HG02884 (cell line): ENCODE results near the gene CD300E.
"Not testable (repeated sequence)": the region's sequence is repeated elsewhere in the genome, so short reads cannot be mapped to it uniquely, and the experiment has no call there.

Experiments
- ATAC-seq: cut with Tn5 transposase; IDR thresholded peaks from one replicate; pipeline ENCODE4 v1.9.1; 2021; ENCODE audit warnings: mild to moderate bottlenecking, moderate library complexity; ENCODE audit not compliant: unreplicated experiment

Gene CD300E

GRCh38 chr17:74636541-74637085 is 13.1 kb upstream of the CD300E start:
- ATAC-seq = not testable (repeated sequence)

DNA sequence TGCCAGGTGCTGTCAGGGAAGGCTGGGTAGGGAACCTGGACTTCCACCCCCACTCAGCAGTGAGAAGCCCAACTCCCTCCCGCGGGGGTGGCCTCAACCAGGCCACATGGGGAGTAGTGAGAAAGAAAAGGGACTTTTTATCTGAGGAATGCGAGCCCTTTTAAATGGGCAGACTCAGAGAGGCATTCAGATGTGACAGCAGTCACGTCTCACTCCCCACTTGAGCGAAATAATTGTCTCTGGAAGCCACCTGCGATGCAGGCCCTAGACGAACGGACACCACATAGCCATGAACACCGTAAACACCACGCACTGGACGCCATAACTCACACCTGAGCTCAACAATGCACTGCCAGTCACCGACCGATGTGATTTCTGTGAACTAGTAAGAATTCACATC is 11.9 kb upstream of the CD300E start:
- no peak for ATAC-seq

DNA sequence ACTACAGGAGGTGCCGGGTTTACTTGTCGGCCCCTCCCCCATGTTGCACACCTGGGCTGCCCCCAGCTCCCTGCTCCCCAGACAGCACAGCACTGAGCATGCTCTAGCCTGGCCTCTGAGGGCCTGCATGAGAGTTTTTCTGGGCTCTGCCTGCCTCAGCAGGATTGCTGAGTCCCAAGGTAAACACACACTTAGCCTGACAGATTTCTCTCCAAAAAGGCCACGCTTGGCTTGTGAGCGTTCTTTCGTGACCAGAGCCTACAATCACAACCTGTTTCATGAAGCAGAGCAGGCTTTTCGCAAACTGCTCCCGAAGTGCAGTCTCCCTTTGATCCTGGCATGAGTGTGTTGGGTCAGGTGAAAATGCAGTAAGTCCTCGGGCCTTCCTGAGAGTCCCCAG is 9.8 kb upstream of the CD300E start:
- ATAC-seq = no peak

DNA sequence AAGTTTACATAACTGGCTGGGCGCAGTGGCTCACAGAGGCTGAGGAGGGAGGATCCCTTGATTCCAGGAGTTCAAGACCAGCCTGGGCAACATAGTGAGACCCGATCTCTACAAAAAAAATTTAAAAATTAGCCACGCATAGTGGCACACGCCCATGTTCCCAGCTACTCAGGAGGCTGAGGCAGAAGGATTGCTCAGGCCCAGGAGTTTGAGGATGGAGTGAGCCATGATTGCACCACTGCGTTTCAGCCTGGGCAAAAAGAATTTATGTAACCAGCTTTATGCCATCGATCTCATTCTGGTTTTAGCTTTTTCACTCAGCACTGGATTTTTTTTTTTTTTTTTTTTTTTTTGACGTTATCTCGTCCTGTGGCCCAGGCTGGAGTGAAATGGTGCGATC is 9.1 kb upstream of the CD300E start:
- ATAC-seq = no peak

DNA sequence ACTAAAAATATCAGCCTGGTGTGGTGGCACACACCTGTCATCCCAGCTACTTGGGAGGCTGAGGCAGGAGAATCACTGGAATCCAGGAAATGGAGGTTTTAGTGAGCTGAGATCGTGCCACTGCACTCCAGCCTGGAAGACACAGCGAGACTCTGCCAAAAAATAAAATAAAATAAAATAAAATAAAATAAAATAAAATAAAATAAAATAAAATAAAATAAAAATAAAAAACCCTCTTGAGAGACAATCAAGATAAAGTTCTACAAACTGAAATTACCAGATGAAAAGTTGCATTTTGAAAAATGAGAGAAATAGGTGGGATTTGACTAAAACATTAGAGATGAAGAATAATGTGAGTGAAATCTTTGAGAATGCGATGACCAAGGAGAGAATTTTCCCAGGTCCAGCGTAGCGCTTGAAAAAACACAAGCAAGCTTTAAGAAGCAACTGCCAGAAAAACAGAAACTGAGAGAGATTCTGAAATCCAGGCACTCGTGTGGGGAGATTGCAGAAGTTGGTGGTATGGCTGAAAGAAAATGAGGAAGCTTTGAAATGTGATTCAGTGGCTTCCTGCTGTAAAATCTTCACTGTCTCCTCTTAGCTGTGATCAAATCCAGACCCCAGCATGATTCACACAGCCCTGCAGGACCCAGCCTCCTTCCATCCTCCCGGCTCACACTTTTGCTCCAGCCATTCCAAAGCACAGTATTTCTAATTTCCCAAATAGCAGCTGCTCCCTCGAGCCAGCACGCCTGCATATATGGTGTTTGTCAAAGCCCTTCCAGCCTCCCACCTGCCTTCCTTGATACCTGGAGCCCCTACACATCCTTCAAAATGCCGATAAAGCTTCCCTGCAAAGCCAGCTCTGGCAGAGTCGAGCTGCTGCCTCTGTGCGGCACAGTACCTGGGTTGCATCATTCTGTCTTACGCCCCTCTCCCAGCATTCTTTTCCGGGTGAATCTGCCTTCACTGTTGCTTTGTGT is 8.2 kb upstream of the CD300E start:
- no peak for ATAC-seq

DNA sequence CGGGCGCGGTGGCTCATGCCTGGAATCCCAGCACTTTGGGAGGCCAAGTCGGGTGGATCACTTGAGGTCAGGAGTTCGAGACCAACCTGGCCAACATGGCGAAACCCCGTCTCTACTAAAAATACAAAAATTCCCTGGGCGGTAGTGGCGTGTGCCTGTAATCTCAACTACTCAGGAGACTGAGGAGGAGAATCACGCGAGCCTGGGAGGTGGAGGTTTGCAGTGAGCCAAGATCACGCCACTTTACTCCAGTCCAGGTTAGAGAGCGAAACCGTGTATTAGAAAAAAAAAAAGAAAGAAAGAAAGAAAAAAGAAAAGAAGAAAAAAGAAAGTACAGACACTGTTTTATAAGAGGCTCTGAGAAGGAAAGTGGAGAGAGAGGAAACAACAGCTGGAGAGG is 6.7 kb upstream of the CD300E start:
- ATAC-seq = not testable (repeated sequence)

DNA sequence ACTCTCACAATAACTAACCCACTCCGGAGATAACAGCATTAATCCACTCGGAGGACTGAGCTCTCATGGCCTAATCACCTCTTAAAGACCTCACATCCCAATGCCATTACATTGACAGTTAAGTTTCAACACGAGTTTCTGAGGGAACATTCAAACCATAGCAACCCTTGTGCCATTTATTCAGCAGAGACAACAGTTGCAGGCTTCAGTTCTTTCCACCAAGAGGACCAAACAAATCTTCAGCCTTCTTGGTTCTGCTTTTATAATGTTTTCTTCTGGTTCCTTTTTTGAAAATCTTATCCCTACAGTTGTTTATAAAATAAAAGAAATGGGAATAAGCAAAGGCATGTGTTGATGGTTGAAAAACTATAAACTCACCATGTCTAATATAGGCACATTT is 2.1 kb upstream of the CD300E start:
- ATAC-seq = no peak

DNA sequence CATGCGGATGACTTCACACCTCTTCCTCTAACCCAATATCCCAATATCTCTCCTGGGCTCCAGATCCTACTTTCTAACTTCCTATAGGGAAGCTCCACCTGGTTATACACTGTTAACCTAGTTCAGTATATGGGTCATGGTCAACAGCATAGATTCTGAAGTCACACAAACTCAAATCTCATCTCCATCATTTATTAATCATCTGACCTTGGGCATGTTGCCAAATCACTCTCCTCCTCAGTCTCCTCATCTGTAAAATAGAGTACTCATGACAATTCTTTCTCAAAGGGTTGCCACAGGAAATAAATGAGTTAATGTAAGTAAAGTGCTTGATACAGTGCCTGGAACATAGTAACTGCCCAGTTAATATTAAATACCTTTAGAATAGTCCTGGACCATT is 593 bp upstream of the CD300E start:
- no peak for ATAC-seq

DNA sequence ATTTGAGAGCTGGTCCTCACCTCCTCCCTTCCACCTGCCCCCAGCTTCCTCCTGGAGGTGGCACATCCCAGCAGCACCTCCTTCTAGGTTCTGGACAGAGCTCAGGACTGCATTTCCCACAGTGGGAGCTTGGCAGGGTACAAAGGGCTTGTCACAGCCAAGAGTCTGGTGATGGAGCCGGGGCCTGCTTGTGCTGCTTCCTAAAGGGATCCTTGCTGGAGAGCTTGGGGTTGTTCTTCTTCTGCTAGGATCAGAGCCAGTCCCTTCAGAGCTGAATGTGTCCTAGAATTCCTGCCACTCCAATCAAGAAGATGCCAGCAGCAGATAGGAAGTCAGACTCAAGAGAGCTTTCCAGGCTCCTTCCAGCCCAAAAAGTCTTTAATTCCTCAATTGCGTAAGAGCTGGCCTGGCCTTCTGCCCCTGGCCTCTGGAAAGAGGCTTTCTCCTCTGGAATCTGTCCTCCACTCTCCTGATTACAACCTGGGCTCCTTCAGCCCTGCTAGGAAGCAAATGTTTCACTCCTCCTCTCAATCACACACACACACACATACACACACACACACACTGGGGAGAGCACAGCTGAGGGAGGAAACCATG is 4.4 kb downstream of the CD300E start:
- ATAC-seq = no peak

- no peak for ATAC-seq
Observed at GRCh38 chr17:74618451-74618850, 5.1 kb downstream of the CD300E start.

DNA sequence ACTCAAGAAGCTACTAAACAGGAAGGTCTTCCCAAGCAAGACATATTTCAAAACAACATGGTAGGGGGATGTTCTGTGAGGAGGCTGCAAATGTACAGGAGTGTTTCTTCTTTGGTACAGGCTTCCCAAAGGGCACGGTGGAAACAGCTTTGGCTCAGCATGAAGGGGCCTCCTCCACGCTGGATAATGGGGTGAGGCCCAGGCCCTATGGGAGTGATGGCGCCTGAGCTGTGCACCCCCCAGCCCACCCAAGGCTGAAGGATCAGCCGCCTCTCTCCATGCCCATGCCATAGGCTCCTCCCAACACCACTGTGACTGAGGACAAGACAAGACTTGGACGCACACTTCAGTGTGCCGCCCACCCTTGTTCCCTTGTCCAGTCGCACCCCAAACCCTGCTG is 6.8 kb downstream of the CD300E start:
- no peak for ATAC-seq

- ATAC-seq = no peak
Observed at GRCh38 chr17:74612046-74612445, 11.5 kb downstream of the CD300E start.

DNA sequence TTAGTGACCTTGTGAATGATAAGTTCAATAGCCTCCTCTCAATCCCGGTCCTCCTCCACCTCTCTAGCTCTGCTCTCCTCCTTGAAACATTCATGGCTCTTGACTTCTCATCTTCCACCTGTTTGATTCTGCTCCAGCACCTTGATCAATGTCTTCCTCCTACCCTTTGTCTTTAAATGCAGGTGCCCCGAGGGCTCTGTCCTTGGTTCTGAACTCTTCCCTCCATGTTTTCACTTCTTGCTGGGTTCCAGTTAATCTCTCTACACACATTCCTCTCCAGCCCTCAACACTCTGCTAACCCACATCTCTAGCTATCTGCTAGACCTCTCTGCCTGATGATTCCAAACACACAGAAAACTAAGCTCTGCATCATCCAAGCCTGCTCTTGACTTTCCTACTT is 13.4 kb downstream of the CD300E start:
- no peak for ATAC-seq

GRCh38 chr17:74608511-74608910 is 15.0 kb downstream of the CD300E start:
- no peak for ATAC-seq

DNA sequence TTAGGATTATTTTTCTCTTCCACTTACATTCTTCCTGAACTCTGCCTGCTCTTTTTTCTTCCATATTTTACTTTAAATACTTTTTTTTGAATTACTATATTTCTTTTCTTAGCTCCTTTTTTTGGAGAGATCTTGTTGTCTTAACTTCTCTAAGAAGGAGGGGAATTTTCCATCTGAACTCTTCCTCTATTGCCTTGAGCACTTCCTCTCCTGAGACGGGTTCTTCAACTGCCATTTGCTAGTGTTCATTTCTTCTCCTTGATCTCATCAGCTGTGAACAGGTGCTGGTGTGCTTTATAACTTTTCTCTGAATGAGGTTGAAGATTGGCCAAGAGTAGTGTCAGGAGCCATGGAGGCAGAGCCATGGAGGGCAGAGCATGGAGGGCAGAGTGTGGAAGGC is 16.3 kb downstream of the CD300E start:
- no peak for ATAC-seq

GRCh38 chr17:74606050-74606449 is 17.5 kb downstream of the CD300E start:
- no peak for ATAC-seq

DNA sequence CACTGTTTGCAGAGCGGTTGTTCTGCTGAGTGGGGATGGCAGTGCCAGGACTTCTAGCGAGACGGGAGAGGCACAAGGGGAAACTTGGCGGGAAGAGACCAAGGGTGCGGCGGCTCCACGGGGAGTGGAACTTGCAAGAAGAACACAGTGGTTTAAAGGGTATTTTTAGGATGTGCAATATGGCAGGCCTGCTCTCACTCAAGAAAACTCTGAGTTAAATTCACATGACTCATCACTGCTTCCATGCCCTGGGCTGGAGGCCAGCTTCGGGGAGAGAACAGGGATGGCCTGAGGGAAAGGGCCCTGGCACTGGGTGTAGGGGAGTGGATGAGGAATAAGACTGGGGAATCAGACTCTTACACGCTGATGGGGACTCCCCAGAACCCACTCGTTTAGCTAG is 18.2 kb downstream of the CD300E start:
- ATAC-seq = no peak

DNA sequence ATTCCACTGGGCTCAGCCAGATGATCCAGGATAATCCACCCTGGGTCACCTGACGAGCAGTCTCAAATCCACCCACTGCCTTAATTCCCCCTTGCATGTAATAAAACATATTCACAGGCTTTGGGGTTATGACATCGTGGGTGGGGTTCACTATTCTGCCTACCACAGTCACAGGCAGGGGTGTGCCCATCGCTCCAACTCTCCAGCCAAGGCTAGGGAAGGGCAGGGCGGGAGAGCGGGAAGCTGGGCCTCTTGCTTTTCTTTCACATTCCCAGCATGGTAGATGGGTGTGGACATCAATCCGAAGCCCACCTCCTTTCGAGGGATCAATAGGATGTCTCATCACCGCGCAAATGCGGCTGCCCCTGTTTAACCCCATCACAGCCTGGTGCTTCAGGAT is 18.8 kb downstream of the CD300E start:
- ATAC-seq = no peak

DNA sequence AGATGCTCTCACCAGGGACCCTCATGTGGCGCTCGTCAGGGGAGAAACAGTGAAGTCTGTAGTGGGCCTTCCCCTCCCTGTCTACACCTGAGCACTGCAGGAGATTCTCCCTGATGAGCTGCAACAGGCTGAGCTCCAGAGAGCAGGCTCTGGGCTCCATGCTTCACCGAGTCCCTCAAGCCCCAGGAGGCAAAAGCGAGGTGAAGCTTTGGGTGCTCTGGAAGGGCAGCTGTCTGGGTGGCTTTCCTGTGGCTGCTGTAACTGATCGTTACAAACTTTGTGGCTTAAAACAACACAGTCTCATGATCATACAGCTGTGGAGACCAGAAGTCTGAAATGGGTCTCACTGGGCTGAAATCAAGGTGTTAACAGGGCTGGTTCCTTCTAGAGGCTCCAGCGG is 19.3 kb downstream of the CD300E start:
- no peak for ATAC-seq

DNA sequence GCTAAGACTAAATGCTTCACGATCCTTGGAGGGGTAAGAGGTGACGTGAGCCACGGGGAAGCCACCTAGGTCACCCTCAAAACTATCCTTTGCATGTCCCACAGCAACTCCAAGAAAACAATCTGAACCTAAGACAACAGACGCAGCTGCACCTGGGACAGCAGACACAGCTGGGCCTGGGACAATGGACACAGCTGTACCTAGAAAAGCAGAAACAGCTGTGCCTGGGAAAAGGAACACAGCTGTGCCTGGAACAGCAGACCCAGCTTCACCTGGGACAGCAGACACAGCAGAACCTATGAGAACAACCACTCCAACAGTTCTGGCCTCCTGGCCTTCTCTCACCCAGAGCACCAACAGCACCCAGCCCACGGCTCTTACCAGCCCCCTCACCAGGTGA is 19.8 kb downstream of the CD300E start:
- ATAC-seq = no peak

DNA sequence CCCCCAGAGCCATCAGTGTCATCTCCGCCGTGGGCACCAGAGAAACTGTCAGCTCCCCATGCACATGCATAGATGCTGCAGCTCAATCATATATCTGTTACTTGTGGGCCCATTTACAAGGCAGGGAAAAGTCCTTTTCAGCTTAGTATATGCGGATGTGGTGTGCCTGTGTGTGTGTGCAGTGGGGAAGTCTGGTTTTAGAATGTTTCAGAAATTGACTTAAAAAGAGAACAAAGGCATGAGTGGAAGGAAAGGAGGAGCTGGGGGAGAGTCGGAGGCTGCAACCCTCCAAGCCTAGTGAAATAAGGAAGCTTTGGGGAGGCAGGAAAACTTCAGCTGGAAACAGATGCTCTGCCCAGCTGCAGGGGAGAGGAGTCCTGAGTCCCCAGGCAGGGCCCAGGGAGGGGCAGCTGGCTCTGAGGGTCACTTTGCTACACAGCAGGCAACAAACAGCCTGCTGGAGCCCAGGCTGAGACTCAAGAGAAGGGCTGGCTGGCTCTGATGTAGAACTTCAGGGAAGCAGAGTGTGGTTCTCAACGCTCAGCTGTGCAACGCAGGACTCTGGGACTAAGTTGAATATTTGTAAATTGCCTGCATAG is 20.4 kb downstream of the CD300E start:
- ATAC-seq = no peak
